ENCODE results near the gene UNC119B.
"Not testable (repeated sequence)": the region's sequence is repeated elsewhere in the genome, so short reads cannot be mapped to it uniquely, and the experiment has no call there.

Gene UNC119B

DNA sequence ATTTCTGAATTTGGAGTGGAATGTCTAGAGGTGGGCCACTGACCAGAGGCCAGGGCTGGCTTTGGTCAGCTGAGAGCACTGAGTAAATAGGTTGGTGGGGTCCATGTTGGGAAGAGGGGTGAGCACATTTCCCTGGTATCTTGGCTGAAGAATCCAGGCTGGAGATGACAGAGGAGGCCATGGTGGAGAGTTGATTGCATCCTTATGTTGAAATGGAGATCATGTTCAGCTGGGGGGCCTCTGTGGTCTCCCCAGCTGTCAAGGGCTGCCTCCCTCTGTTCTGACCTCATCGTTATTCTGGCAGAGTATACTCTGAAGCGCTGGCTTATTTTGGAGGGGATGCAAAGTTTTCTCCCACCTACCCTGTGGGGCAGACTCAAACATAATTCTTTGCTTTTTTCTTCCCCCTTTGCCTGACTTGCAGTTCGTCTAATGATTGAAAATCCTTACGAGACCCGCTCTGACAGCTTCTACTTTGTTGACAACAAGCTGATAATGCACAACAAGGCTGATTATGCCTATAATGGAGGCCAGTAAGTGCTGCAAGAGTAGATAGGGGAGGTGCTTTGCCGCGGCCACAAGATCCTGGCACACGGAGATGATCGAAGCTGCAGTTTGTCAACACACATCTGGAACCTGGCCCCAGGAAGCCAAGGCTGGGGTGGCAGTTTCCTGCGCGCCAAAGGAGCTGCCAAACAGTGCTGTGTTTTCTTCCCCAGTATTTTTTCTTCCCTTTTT, 9.4 kb downstream of the UNC119B start:
- DNase-seq (ENCODE audit: low read depth) = no peak

DNA sequence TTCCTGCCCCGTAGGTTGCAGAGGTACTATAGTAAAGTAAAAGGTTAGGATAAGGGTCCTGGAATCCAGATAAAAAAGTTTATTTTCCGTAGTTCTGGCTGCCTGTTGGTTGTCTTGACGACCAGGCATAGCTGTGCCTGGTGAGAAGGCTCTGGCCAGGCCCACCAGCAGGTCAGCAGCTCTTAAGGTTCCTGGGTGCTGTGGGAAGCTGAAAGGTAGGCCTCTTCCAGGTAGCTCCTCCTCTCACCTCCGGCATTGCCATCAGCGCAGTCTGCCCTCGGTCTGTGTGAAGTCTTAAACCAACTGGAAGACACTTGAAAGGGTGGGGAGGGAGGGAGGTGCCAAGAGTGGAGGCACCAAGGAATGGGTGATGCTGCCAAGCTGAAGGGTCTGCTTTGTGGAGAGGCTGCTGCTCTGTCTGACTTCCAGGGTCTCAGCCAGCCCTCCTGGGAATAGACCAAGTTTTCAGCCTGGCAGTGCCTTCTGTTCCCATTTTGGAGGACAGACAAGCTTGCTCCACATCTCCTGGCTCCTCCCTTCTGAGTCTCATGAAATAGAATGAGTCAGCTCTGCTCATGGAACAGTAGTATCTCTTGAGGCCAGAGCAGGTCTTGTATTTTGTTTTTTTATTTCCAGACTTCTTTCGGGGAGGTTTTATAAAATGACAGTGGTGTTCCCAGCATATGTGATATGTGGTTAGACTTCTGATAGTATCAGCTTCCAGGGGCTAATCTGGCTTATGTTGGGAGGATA, 10.2 kb downstream of the UNC119B start:
- no peak for DNase-seq (ENCODE audit: low read depth)

DNA sequence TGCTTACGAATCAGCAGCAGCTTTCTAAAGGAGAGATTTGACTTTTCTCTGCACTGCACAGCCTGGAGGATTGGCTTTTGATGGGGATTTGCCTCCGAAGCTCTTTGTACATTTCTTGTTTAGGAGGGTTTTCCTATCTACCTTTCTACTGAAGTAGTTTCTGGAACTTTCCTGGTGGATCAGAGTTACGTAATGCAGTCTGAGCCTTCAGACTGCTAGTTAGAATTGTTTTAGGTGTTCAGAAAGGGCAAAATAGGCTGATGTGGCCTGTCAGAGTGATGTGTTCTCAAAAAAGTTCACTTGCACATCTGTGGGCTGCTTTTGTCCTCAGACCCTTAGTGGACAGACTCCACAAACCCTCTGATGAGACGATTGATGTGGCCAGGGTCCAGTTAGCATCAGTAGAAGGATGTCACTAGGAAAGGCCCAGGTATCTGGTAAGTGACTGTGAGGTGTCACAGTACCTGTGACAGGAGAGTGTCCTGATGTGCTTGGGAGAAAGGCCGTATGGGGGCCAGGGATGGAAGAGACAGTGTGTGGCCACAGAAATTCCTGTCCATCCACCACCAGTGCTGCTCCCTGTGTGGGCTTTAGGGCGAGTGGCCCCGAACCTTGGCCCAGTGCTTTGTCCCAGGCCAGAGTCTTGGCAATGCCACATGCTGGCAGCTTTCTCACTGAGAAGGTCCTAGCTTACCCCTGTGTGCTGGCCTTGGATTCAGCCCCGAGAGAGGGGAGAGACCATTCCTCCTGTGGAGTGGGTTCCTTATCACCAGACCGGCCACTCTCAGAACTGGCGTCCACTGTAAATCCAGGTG, 10.9 kb downstream of the UNC119B start:
- no peak for DNase-seq (ENCODE audit: low read depth)

DNA sequence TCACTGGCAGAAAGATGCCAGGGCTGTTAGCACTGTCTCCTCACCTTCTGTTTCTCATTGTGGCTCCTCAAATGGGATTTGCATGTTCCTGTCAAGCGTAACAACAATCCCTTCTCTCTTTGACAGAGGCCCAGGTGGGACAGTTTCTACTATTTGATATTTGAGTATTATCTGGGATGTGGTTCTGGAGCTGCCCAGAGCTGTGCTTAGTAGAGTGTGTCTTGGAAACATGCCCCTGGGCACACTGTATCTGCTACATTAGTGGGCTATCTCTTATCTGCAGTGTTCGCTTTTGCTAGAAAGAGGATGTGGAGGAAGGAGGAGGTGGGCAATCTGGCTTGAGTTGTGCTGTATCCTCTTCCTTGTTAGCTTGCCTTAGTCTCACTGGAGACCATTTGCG, 11.6 kb downstream of the UNC119B start:
- no peak for DNase-seq (ENCODE audit: low read depth)

DNA sequence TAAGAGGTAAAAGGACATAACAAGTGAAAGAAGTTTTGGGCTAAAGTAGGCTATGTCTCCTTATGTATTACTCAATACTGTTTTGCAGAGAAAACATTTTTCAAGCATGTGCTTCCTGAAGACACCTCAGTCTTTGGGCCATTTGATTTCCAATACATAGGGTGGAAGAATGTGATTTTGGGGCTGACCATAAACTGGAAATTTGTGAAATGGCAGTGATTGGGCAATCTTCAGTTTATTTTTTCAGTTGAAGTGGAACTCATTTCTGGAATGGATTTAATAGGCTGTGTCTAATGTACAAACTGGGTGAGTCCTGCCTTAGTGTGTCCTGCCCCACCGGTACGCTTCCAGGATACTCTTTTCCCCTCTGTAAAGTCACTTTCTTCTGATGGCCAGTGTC, 12.5 kb downstream of the UNC119B start:
- no peak for DNase-seq (ENCODE audit: low read depth)

DNA sequence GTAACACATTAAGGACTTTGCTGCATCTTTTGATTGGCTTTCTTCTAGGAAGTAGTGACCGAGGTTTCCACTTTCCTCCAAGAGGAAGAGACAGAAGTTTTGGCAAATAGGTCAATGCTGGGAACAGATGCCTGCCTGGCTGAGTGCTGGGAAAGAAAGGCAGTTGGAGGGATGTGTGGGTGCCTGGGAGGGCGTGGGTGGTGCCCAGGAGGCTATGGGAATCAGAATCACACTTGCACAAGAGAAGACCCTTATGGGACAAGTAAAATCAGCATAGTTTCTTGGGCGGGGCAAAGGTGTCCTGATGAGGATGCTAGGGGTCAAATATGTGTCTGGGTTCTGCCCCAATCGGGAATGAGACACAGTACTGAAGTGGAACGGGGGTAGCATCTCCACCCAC, 14.5 kb downstream of the UNC119B start:
- DNase-seq (ENCODE audit: low read depth) = no peak

DNA sequence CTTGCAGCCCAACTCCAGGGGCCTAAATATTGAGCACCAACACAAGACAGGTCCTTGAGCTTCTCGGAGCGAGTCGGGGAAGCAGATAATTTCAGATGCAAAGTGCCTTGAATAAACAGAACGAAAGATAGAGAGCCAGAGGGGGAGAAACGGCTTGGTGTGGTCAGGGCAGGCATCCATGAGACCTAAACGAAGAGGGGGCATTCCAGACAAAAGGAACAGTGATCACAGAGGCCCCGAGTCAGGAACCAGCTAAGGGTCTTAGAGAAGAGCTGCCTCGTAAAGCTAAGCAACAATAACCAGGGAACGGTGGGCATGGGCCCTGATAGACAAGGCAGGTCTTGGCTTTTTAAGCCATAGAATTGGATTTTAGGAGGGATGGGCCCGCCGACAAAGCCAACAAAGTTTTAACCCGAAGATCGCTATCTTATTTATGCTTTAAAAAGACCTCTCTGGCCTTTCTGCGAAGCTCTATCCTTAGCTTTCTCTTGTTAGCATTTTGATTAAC, 14.9 kb downstream of the UNC119B start:
- no peak for DNase-seq (ENCODE audit: low read depth)

DNA sequence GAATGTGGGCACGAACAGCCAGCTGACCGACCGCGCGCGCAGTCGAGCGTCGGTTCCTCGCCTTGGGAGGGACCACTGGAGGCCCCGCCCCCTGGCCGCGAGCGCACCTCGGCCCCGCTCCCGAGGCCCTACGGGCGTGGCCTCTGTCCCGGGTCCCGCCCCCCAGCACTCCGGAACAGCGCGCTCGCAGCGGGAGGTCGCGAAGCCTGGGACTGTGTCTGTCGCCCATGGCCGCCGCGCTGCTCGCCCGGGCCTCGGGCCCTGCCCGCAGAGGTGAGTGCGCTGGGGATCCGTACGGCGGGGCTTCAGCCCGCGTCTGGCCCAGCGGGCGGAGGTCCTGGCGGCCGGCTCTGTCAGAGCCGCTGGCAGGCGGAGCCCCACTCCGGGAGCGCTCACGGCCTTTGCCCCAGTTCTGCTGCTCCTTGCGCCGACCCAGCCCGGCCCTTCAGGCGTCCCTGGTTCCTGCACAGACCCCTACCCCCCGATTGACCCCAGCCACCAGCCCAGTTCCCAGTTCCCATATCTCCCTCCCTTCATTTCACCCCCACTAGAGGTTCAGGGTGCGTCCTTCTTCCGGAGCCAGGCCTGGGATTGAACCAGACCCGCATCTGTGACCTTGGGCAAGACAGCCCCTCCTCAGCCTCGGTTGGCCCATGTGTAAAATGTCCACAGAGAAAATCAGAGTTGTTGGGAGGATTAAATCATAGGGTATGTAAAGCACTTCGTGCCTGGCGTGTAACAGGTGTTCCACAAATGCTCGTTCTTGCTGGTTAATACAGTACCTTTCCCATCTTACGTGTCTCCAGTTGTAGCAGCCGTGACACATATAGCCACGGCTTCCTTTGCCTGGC, 15.6 kb downstream of the UNC119B start, which contains the start of gene ACADS:
Gene ACADS (plus strand): TSS at position 168 of the 851 bp plus-strand sequence. CDS start 60 bp downstream, at position 228.
- peak; percentile 83 for DNase-seq (ENCODE audit: low read depth)

DNA sequence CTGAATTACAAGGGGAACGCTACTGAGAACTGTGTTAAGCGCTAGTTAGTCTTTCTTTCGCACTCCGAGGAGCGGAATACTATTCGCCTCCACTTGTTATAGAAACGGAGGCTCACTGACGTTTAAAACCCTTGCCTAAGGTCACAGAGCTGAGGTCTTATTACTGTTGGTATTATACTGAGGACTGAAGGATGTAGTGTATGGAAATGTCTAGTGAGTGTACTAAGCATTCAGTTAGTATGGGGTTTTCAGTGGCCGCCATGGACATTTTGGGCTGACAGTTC, 16.2 kb downstream of the UNC119B start:
- DNase-seq (ENCODE audit: low read depth) = no peak

DNA sequence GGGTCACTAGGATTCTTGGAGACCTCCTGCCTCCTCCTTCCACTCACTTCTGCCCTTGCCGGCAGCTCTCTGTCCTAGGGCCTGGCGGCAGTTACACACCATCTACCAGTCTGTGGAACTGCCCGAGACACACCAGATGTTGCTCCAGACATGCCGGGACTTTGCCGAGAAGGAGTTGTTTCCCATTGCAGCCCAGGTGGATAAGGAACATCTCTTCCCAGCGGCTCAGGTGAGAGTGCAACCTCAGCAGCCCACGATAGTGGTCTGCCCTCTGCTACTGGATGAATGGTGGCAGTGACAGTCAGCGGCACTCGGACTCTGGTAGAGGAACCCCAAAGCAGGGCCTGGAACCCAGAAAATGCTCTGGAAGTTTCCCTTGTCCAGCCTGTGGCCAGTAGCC, 16.7 kb downstream of the UNC119B start:
- no peak for DNase-seq (ENCODE audit: low read depth)

DNA sequence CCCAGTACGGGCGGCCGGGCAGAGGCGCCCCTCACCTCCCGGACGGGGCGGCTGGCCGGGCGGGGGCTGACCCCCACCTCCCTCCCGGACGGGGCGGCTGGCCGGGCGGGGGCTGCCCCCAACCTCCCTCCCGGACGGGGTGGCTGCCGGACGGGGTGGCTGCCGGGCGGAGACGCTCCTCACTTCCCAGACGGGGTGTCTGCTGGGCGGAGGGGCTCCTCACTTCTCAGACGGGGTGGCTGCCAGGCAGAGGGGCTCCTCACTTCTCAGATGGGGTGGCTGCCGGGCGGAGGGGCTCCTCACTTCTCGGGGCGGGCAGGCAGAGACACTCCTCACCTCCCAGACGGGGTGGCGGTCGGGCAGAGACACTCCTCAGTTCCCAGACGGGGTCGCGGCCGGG, 21.9 kb downstream of the UNC119B start:
- not testable (repeated sequence) for DNase-seq (ENCODE audit: low read depth)

DNA sequence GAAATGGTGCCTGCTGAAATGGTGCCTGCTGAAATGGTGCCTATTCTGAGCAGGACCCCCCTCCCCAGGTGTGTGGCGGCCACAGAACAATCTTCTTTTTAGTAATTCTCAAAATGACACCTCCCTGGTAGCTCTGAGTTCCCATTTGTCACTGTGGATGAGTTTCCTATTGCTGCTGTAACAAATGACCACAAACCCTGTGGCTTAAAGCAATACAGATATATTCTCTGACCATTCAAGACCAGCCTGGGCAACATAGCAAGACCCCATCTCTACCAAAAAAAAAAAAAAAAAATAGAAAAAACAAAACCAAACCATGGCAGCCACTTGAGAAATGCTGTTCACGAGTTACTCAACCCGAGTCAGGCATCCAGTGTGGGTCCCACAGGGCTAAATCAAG, 23.3 kb downstream of the UNC119B start:
- no peak for DNase-seq (ENCODE audit: low read depth)

DNA sequence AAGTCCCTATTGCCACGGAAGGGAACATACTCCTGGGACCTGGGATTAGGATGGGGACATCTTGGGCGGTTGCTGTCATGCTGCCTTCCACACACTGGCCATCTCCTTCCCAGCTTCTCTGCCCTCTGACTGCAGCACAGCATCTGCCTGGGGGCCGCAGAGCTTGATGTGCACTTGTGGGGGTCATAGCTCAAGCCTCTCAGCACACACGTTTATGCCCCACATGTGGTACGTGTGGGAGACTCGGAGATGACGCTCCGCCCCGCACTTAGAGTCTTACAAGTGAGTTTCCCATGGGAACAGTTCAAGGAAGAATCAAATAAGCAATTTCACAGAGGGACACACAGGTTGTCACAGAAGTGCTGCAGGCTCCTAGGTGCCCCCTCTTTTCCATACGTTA, 24.0 kb downstream of the UNC119B start:
- no peak for DNase-seq (ENCODE audit: low read depth)

DNA sequence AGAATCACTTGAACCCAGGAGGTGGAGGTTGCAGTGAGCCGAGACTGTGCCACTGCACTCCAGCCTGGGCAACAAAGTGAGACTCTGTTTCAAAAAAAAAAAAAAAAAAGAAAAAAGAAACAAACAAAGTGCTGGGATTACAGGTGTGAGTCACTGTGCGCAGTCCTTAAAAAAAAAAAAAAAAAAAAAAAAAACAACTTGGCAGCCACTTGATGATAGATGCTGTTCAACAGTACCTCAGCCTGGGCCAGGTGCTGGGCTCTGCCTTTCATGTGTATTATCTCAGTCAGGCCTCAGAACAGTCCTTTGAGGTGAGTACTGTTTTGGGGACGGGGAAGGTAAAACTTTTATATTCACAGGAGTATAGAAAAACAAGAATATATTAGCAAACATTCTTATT, 24.9 kb downstream of the UNC119B start:
- DNase-seq (ENCODE audit: low read depth) = no peak

DNA sequence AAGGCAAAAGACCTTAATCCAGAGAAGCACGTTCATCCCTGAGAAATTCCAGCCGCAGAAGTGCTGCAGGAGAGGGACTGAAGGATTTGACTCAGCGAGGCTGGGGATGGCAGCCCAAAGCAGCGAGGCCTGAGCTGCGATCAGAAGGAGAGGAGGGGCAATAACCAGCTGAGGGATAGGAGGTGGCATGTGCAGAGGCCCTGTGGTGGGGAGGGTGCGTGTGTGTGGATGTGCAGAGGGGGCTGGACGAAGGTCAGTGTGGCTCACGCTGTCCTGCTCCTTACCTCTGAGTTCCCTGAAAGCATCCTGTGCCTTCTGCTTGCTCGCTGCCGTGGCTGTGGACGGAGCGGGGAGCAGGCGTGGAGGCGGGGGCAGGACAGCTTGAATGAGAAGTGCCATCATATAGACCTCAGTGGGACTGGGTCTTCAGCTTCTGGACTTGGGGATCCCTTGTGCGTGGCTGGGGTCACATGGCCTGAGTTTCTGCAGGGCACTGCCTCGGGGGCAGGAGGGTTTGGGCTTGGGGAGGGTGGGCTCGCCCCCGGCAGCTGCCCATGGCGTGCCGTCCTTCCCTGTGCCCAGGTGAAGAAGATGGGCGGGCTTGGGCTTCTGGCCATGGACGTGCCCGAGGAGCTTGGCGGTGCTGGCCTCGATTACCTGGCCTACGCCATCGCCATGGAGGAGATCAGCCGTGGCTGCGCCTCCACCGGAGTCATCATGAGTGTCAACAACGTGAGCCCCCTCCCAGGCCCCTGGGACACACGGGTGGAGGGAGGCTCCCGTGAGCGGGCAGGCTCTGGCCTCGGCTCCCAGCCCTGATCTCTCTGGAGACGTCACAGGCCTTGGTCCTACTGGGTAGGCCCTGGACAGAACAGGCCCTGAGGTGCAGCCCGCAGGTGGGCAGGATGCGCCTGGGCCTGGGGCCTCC, 26.4 kb downstream of the UNC119B start:
- DNase-seq (ENCODE audit: low read depth) = no peak

DNA sequence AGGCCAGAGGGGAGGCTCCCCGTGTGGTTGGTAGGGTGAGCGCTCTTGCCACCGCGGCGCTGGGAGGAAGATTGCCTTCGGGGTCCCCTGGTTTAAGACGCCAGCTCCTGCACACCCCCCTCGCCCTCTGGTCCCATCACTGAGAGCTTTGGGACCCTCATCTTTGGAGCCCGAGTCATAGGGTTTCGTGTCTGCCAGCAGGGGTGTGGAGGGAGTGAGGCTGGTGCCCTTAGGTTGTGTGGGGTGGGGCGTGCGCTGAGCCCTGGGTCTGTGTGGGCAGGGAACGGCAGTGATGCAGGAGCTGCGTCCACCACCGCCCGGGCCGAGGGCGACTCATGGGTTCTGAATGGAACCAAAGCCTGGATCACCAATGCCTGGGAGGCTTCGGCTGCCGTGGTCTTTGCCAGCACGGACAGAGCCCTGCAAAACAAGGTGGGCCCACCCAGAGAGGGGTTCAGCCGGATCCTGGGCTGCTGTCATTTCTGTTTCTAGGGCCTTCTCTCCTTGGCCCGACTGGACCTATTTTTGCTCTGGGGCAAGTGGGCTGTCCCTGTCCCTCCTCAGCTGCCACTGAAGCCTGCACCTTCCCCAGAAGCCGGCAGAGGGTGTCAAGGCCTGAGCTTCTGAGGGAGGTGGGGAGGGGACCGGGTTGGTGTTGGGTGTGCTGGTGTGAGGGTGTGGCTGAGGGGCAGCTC, 27.4 kb downstream of the UNC119B start:
- DNase-seq (ENCODE audit: low read depth) = no peak

DNA sequence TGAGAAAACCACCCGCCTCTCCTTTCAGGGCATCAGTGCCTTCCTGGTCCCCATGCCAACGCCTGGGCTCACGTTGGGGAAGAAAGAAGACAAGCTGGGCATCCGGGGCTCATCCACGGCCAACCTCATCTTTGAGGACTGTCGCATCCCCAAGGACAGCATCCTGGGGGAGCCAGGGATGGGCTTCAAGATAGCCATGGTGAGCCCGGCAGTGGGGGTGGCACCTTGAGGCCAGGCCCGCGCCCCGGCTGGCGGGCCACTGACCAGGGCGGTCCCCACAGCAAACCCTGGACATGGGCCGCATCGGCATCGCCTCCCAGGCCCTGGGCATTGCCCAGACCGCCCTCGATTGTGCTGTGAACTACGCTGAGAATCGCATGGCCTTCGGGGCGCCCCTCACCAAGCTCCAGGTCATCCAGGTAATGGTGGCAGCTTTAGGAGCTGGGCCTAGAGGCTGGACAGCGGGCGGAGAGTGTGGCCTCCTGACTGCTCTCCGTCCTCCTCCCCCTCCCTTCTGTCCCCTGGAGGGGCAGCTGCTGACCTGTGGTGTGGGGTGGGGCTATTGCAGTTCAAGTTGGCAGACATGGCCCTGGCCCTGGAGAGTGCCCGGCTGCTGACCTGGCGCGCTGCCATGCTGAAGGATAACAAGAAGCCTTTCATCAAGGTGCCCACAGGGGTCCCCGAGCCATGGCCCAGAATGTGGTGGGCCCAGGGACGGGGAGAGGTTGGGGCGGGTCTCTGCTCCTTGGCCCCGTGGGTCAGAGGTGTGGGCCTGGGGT, 28.2 kb downstream of the UNC119B start:
- DNase-seq (ENCODE audit: low read depth) = no peak

DNA sequence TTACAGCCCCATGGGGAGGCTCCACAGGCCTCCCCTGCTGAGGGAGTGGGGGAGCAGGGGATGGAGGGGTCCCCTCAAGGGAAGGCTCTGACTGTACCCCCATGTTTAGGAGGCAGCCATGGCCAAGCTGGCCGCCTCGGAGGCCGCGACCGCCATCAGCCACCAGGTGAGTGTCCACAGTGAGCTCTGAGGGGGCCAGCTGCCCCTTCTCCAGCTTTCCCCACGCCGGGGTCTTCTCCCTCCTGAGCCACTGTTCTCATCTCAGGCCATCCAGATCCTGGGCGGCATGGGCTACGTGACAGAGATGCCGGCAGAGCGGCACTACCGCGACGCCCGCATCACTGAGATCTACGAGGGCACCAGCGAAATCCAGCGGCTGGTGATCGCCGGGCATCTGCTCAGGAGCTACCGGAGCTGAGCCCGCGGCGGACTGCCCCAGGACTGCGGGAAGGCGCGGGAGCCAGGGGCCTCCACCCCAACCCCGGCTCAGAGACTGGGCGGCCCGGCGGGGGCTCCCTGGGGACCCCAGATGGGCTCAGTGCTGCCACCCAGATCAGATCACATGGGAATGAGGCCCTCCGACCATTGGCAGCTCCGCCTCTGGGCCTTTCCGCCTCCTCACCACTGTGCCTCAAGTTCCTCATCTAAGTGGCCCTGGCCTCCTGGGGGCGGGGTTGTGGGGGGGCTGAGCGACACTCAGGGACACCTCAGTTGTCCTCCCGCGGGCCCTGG, 28.9 kb downstream of the UNC119B start:
- DNase-seq (ENCODE audit: low read depth) = no peak

Measured in activated T-helper 9 cell treated with anti-CD3 and anti-CD28 coated beads, Interleukin-2, amount 50 U/mL, for 16 hours (primary cell).